Esophagus squamous epithelium (tissue), 5 donors: ENCODE data around the gene SLITRK4. TPM values are rescaled to one million over a fixed set of nuclear protein-coding genes. Genes with fewer than 3 reads are reported as not detected.

Source experiments
- DNase-seq: peaks from one replicate; lab custom pipeline; 2025; lab: John Stamatoyannopoulos, UW
- H3K27ac ChIP-seq, 4 donors: fragments of 200-600 bp; sonication (generic); one replicate each; pipeline ENCODE4 v1.5.1; 2016 to 2019; ENCODE audit warnings: mild to moderate bottlenecking in 1 of 4
- H3K27me3 ChIP-seq, 4 donors: fragments of 200-600 bp; sonication (generic); 1 replicate in 3 of 4; 2 replicates in 1 of 4; pipeline versions ENCODE4 v1.5.1 to v1.6.0; 2017 to 2021; ENCODE audit warnings: antibody characterized with exemption in 1 of 4
- H3K36me3 ChIP-seq, 3 donors: fragments of 200-600 bp; sonication (generic); one replicate each; pipeline ENCODE4 v1.5.1; 2016 to 2019
- H3K4me1 ChIP-seq, 3 donors: fragments of 200-600 bp; sonication (generic); one replicate each; pipeline ENCODE4 v1.5.1; 2017 to 2019
- H3K4me3 ChIP-seq, 4 donors: fragments of 200-600 bp; sonication (generic); 1 replicate in 3 of 4; 2 replicates in 1 of 4; pipeline ENCODE4 v1.5.1; 2016 to 2019; ENCODE audit warnings: mild to moderate bottlenecking in 2 of 4, moderate library complexity in 1 of 4
- H3K9me3 ChIP-seq, 3 donors: fragments of 200-600 bp; sonication (generic); one replicate each; pipeline ENCODE4 v1.5.1; 2016 to 2019
- CTCF ChIP-seq, 6 experiments: fragments of 450-650 bp in 4 of 6; fragments of 200-600 bp in 2 of 6; sonication (generic) in 2 of 6; IDR thresholded peaks; one replicate each; pipeline ENCODE4 v1.5.1; 2016 to 2019; ENCODE audit warnings: antibody characterized with exemption in 6 of 6, mild to moderate bottlenecking in 4 of 6, moderate library complexity in 4 of 6
- POLR2A ChIP-seq, 4 donors: fragments of 450-650 bp; IDR thresholded peaks; one replicate each; pipeline ENCODE4 v1.6.1; 2017; ENCODE audit warnings: antibody characterized with exemption in 4 of 4, mild to moderate bottlenecking in 4 of 4, moderate library complexity in 3 of 4
- WGBS, 2 donors: methylation state at CpG; one replicate each; pipeline ENCODE4 v1.1.5; 2018; 5-methylcytosine and 5-hydroxymethylcytosine counted together
- intact Hi-C: fragments of 100-400 bp; cut with DNase I; formaldehyde crosslinking; loops from one replicate; pipeline ENCODE4 v1.15.0; 2022
- total RNA-seq, 4 donors: library from RNA; depleted of rRNA; stranded (reverse); fragments of >200 nt; gene quantifications; one replicate each; pipeline ENCODE4 v1.1.0, GENCODE V29; 2016
- donor health status: DM: yes; HTN: yes; CAD: no.

Gene SLITRK4
- total RNA-seq, 4 donors from 2014 or later = 0.40 to 2.8 (median 0.97) TPM

GRCh38 chrX:143623657-143624056 lies 12.2 kb downstream of the SLITRK4 start:
- no peak overlapping the region for H3K4me3 ChIP-seq
- DNase-seq = no peak
- intact Hi-C loops = no loop called here
- H3K4me1 ChIP-seq = no peaks in the 10 kb centered on the region
- no peaks in the 10 kb centered on the region for H3K36me3 ChIP-seq
- no peak overlapping the region for H3K27ac ChIP-seq
- H3K9me3 ChIP-seq = no peaks in the 10 kb centered on the region
- H3K27me3 ChIP-seq = no peaks in the 10 kb centered on the region
- TF ChIP-seq CTCF (IDR thresholded peaks at IDR 0.05) (no peak), POLR2A (IDR thresholded peaks at IDR 0.05) (no peak)
- 29 to 65% methylated on average over 2 of the region's 2 CpGs for WGBS, 2 donors

GRCh38 chrX:143621276-143621675 lies 14.6 kb downstream of the SLITRK4 start:
- DNase-seq = no peak
- Histone ChIP-seq H3K27ac (no peak overlapping the region), H3K4me1 (no peaks in the 10 kb centered on the region), H3K27me3 (no peaks in the 10 kb centered on the region), H3K9me3 (no peaks in the 10 kb centered on the region), H3K4me3 (no peak overlapping the region), H3K36me3 (no peaks in the 10 kb centered on the region)
- 70 to 71% methylated on average over 2 of the region's 2 CpGs for WGBS, 2 donors
- TF ChIP-seq CTCF (IDR thresholded peaks at IDR 0.05) (no peak), POLR2A (IDR thresholded peaks at IDR 0.05) (no peak)
- intact Hi-C loops = no loop called here

- intact Hi-C loops = no loop called here
- DNase-seq = no peak
Measured at GRCh38 chrX:143615851-143616250, 20.1 kb downstream of the SLITRK4 start.

GRCh38 chrX:143601809-143602208 lies 34.1 kb downstream of the SLITRK4 start:
- intact Hi-C loops = no loop called here
- no peak for TF ChIP-seq POLR2A (IDR thresholded peaks at IDR 0.05)
- TF ChIP-seq CTCF (IDR thresholded peaks at IDR 0.05) = no peak
- H3K4me1 ChIP-seq = no peaks in the 10 kb centered on the region
- H3K9me3 ChIP-seq = no peaks in the 10 kb centered on the region
- no peaks in the 10 kb centered on the region for H3K36me3 ChIP-seq
- DNase-seq = no peak
- no peak overlapping the region for H3K27ac ChIP-seq
- WGBS, 2 donors = 83 to 91% methylated on average over 1 of the region's 1 CpG
- no peak overlapping the region for H3K4me3 ChIP-seq
- H3K27me3 ChIP-seq = no peaks in the 10 kb centered on the region

More at GRCh38 chrX:143615851-143616250, 20.1 kb downstream of the SLITRK4 start:
- Histone ChIP-seq H3K27me3 (no peaks in the 10 kb centered on the region), H3K36me3 (no peaks in the 10 kb centered on the region), H3K4me1 (no peaks in the 10 kb centered on the region), H3K4me3 (no peak overlapping the region), H3K27ac (no peak overlapping the region), H3K9me3 (no peaks in the 10 kb centered on the region)
- TF ChIP-seq CTCF (IDR thresholded peaks at IDR 0.05) (no peak), POLR2A (IDR thresholded peaks at IDR 0.05) (no peak)
- 65 to 71% methylated on average over 4 of the region's 4 CpGs for WGBS, 2 donors

GRCh38 chrX:143581240-143581639 lies 54.7 kb downstream of the SLITRK4 start:
- WGBS, 2 donors = 70 to 74% methylated on average over 2 of the region's 2 CpGs
- Histone ChIP-seq H3K27me3 (no peaks in the 10 kb centered on the region), H3K36me3 (no peaks in the 10 kb centered on the region), H3K4me1 (no peaks in the 10 kb centered on the region), H3K27ac (no peak overlapping the region), H3K4me3 (no peak overlapping the region), H3K9me3 (no peaks in the 10 kb centered on the region)
- intact Hi-C loops = no loop called here
- TF ChIP-seq POLR2A (IDR thresholded peaks at IDR 0.05) = no peak
- TF ChIP-seq CTCF (IDR thresholded peaks at IDR 0.05) = no peak
- DNase-seq = no peak
